GM13976 (cell line): ENCODE measurements around the gene TMEM63C.

Experiments
- DNase-seq: peaks from one replicate; pipeline ENCODE4 v3.0.0; 2012; ENCODE audit warnings: low spot score
- in situ Hi-C: fragments of 300-500 bp; cut with MboI; formaldehyde crosslinking; loops from one replicate; pipeline ENCODE4 v1.12.0; 2022; ENCODE audit warnings: low sequenced_read_pairs, mixed read lengths, inconsistent platforms; ENCODE audit not compliant: unreplicated experiment
- TF ChIP-seq, protein P1 (sequence below): IDR thresholded peaks from 2 replicates; pipeline ENCODE4 v1.5.1; 2012; ENCODE audit warnings: borderline replicate concordance, mild to moderate bottlenecking; ENCODE audit not compliant: insufficient read depth; ENCODE audit errors: extremely low read depth, missing control alignments, control extremely low read depth

TMEM63C gene

GRCh38 chr14:77303417-77304156 lies 122.0 kb downstream of the TMEM63C start:
- TF ChIP-seq, protein P1, sequence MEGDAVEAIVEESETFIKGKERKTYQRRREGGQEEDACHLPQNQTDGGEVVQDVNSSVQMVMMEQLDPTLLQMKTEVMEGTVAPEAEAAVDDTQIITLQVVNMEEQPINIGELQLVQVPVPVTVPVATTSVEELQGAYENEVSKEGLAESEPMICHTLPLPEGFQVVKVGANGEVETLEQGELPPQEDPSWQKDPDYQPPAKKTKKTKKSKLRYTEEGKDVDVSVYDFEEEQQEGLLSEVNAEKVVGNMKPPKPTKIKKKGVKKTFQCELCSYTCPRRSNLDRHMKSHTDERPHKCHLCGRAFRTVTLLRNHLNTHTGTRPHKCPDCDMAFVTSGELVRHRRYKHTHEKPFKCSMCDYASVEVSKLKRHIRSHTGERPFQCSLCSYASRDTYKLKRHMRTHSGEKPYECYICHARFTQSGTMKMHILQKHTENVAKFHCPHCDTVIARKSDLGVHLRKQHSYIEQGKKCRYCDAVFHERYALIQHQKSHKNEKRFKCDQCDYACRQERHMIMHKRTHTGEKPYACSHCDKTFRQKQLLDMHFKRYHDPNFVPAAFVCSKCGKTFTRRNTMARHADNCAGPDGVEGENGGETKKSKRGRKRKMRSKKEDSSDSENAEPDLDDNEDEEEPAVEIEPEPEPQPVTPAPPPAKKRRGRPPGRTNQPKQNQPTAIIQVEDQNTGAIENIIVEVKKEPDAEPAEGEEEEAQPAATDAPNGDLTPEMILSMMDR: no peak
- no peak for DNase-seq
- in situ Hi-C loops: no loop called here

DNA sequence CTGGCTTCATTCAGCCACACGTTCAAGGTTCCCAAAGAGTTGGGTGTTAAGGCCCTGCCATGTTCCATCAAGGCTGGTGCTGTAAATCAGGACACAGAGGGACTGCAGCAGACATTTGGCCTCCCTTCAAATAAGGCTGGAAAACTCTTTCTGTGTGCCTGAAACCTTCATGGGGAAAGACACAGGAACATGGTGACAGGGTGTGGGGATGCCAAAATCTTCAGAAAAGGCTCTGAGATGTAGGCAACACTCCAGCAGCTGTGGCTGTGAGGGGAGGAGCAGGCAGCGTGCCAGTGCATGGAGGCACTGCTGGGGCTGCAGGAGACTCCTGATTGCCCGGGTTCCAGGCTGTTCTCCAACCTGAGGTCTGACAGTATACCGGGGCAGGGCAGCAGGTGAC lies 124.1 kb downstream of the TMEM63C start:
- DNase-seq: no peak
- TF ChIP-seq, protein P1: no peak
- in situ Hi-C loops: no loop called here

- TF ChIP-seq, protein P1: no peak
- DNase-seq: no peak
- in situ Hi-C loops: no loop called here
Measured at GRCh38 chr14:77306416-77306815, 124.8 kb downstream of the TMEM63C start.

DNA sequence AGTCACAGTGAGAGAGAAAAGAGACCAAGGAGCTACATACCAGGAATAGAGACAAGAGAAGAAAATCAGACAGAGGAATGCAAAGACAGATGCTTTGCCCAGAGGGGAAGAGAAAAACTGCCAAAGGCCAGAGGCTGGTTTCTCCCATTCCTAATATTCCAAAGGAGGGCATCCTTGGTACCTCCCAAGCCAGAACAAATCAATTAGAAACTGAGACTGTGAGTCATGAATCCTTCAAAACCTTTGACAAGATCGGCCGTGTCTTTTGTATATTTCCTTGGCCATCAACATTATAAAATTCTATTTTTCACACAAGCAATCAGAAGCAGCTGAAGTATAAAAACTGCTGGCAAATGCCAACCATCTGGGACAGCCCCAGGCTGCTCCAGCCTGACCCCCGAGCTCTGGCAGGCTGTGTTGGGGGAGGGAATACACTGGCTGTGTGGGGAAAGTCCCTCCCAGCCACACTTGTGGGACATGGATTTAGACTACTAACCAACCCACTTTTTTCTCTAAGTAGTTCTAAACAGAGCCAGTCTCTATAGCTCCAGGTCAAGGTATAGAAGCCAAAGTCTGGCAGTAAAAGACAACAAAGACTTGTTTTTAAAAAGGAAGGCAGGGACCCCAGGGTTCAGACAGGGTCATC lies 125.4 kb downstream of the TMEM63C start:
- in situ Hi-C loops: no loop called here
- no peak for DNase-seq
- TF ChIP-seq, protein P1: no peak
